Right forelimb (tissue), 1 donor: ENCODE data around the gene MCIDAS.

Experiments
- DNase-seq: peaks from one replicate; pipeline ENCODE4 v3.0.0-alpha.2; 2018

MCIDAS gene

GRCh38 chr5:55226934-55227663 is at the start of gene MCIDAS:
MCIDAS (minus strand) TSS chr5:55227315; CDS start chr5:55227138, 177 bp downstream.
- peak; percentile 64 for DNase-seq

DNA sequence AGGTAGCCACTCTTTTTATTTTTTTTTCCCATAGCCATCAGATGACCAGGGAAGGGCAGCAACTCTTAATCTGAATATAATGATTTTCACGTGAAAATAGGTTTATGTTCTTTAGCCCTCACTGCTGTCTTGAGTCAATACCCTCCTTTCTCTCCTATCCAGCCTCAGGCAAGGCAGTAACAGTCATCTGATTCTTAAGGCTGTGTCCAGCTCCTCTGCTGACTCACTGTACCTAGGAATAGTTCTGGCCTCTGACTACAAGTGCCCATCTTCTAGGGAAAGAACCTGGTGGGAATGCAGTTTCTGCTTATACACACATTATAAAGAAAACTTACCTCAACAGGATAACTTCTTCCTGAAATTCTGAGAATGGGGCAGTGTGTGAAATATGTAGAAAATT is 49.7 kb upstream of the MCIDAS start:
- no peak for DNase-seq

DNA sequence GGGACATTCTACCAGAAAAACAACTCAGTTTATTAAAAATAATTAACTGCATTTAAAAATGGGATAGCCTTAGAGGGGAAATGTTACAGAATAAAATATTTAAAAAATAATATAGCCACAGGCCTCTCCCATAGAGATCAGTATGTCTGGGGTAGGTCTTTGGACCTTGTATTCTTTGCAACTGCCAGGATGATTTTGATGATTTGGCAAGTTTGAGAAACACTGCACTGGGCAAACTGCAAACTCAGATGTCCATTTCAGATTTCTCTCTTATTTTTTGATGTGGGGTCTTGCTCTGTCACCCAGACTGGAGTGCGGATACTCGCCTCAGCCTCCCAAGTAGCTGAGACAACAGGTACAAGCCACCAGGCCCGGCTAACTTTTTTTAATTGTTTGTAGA is 31.2 kb upstream of the MCIDAS start:
- DNase-seq: no peak

DNA sequence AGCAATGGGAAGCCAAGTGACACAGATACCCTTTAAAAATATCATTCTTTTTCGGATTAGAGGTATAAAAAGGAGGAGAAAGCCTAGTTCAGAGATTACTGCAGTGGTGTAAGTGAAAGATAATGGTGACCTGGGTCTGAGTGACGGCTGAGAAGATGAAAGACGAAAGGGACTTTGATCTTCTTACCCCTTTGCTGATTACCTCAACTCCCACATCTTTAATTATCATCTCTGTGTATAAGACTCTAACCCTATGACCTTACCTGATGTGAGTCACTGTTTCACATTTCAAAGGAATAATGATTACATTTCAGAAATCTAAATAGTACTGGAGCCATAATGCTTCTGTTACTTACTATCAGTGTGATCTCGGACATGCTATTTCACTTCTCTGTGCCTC is 27.7 kb upstream of the MCIDAS start:
- DNase-seq: no peak

DNA sequence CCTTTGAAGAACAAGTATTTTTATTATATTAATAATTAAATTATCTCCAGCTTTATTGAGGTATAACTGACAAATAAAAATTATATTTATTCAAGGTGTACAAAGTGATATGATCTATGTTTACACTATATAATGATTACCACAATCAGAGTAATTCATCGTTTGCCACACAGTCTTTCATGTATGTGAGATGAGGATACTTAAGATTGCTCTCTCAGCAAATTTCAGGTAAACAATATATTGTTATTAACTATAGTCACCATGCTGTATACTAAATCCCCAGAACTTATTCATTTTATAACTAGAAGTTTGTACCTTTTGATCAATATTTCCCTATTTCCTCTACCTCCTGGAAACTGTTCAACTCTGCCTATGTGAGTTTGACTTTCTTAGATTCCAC is 22.9 kb upstream of the MCIDAS start:
- DNase-seq: no peak

GRCh38 chr5:55241746-55242145 is 14.6 kb upstream of the MCIDAS start:
- no peak for DNase-seq

GRCh38 chr5:55236800-55237199 is 9.7 kb upstream of the MCIDAS start:
- DNase-seq: no peak

- peak; percentile 55 for DNase-seq
Observed at GRCh38 chr5:55234121-55234700, 7.1 kb upstream of the MCIDAS start.

- peak; percentile 79 for DNase-seq
Observed at GRCh38 chr5:55232985-55233928, 6.1 kb upstream of the MCIDAS start, which contains the start of gene CCNO. CCNO (minus strand) TSS chr5:55233608; CDS start chr5:55233523, 85 bp downstream.

DNA sequence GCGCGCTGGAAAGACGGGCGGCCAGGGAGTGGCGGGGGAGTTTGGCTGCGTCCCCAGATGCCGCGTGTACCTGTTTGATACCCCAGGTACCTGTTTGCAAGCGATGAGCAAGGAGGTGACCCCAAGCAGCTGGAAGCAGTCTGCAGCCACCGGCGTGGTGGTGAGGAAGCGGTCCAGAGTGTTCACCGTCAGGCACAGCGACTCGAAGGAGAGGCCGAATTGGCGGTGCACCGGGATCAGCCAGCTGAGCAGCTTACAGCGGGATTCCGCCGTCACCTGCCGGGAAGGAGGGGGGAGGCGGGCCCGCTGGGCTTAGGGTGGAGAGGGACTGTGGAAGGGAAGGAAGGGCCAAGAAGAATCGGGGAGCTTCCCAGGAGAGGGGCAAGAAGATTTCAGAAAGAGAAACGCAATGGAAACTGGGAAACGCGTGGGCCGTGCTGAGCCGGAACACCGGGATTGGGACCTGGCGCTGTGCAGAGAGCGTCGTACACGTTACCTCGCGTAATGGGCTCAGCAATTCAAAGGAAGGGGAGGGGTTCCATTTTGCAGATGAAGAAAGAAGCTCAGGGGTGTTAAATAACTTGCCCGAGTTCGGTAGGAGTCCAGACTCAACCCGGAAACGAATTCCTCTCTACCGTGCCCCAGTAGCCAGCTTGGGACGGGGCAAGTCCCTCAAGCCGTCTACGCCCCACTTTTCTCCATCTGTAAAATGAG is 5.3 kb upstream of the MCIDAS start:
- DNase-seq: peak; percentile 70

- no peak for DNase-seq
Observed at GRCh38 chr5:55231919-55232270, 4.8 kb upstream of the MCIDAS start.

DNA sequence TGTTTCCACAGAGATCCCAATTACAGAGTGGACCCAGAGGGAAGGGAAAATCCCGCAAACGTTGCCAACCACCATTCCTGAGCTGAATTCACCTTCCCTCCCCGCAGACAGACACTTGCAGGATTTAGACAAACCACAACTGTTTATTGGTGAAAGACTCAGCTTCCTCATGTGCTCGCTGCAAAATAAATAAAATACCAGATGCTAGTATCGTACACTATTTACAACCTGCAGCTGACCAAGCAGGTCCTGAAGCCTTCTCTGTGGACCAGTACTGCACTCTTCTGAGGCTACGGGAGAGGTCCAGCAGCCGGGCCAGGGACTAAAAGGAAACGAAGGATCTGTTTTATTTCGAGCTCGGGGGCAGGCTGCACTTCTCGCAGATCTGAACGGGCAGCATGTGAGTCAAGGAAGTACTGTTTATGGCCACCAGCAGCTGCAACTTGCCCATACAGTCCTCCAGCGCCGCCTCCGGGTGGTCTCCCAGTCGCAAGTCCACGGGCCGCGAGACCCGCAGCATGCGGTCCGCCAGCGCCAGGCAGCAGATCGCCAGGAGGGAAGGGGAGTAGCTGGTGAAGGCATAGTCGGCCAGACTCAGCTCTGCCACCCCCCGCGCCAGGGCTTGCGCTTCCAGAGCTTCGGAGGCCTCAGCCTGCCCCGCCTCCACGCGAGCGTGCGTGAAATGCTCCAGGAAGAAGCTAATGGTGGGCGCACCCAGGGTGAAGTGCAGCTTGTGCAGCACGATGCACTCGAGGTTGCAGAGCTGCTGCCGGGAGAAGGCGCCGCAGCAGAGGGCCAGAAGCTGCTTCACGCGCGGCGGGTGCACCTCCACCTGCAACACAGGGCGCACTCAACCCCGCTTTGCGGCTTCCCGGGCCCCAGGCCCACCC is 4.2 kb upstream of the MCIDAS start:
- DNase-seq: peak; percentile 60

DNA sequence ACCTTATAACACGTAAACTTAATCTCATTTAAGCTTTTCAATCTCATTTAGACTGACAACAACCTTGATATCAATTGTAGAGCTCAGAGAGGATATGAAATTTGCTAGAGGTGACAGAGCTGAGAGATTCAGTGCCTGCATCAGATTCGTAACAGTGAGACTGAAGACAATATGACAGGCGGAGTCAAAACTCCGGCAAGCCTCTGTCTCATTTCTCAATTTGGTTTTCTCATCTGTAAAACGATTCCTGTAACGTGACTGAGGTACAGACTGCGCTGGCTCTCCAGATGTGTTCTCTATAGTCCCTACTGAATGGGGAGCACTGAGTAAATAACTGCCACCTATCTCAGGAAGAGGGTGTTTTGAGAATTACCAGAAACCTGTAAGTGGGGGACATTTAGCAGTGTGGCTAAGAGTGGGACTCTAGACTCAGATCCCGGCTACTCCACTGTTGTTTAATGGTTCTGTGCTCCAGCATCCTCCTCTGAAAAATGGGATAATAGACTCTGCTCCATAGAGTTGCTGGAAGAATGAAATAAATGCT is 3.0 kb upstream of the MCIDAS start:
- DNase-seq: no peak

GRCh38 chr5:55227664-55228430 is 732 bp upstream of the MCIDAS start:
- DNase-seq: no peak

GRCh38 chr5:55226027-55226933 is 835 bp downstream of the MCIDAS start:
- DNase-seq: peak; percentile 81

GRCh38 chr5:55225346-55225745 is 1.8 kb downstream of the MCIDAS start:
- no peak for DNase-seq

GRCh38 chr5:55223812-55224240 is 3.3 kb downstream of the MCIDAS start:
- no peak for DNase-seq

- peak; percentile 54 for DNase-seq
Observed at GRCh38 chr5:55222985-55223811, 3.9 kb downstream of the MCIDAS start.
